Activated naive CD8-positive, alpha-beta T cell treated with anti-CD3 and anti-CD28 coated beads, Interleukin-2, amount 50 U/mL, for 24 hours (primary cell): ENCODE measurements around the gene MICU1.
A peak's percentile ranks its signal among the peaks of the same experiment; 100 is the strongest.

Source experiments
- ATAC-seq: fragments of 150-1000 bp; cut with Tn5 transposase; one replicate; pipeline ENCODE4 v1.10.0; 2021
- DNase-seq: peaks from one replicate; pipeline ENCODE4 v3.0.0; 2021
- H3K27ac Mint-ChIP-seq: one replicate; pipeline ENCODE4 v1.8.0; 2021; ENCODE audit warnings: mild to moderate bottlenecking, mixed read lengths
- H3K27me3 Mint-ChIP-seq: one replicate; pipeline ENCODE4 v1.8.0; 2021; ENCODE audit warnings: mixed read lengths
- H3K36me3 Mint-ChIP-seq: one replicate; pipeline ENCODE4 v1.8.0; 2021; ENCODE audit warnings: low read depth, mixed read lengths
- H3K4me1 Mint-ChIP-seq: one replicate; pipeline ENCODE4 v1.8.0; 2021; ENCODE audit warnings: mixed read lengths
- H3K4me3 Mint-ChIP-seq: one replicate; pipeline ENCODE4 v1.8.0; 2021; ENCODE audit warnings: mild to moderate bottlenecking, moderate library complexity, mixed read lengths
- H3K9me3 Mint-ChIP-seq: one replicate; pipeline ENCODE4 v1.8.0; 2021; ENCODE audit warnings: mixed read lengths

MICU1 gene

GRCh38 chr10:72370201-72370722, 255.6 kb downstream of the MICU1 start:
- H3K27me3 Mint-ChIP-seq: no peaks in the 10 kb centered on the region
- peaks cover 11% of the 10 kb centered on the region for H3K4me1 Mint-ChIP-seq
- ATAC-seq (peak; percentile 86), DNase-seq (no peak)
- H3K9me3 Mint-ChIP-seq: no peaks in the 10 kb centered on the region
- peaks cover 2% of the 10 kb centered on the region for H3K36me3 Mint-ChIP-seq
- H3K27ac Mint-ChIP-seq: peak overlapping the region; percentile 55
- no peak overlapping the region for H3K4me3 Mint-ChIP-seq

GRCh38 chr10:72367301-72367960, 258.4 kb downstream of the MICU1 start:
- H3K27me3 Mint-ChIP-seq: no peaks in the 10 kb centered on the region
- peaks cover 2% of the 10 kb centered on the region for H3K36me3 Mint-ChIP-seq
- H3K4me3 Mint-ChIP-seq: no peak overlapping the region
- H3K9me3 Mint-ChIP-seq: no peaks in the 10 kb centered on the region
- peak overlapping the region; percentile 29 for H3K27ac Mint-ChIP-seq
- ATAC-seq (no peak), DNase-seq (no peak)
- peaks cover 23% of the 10 kb centered on the region for H3K4me1 Mint-ChIP-seq

GRCh38 chr10:72365106-72365895, 260.6 kb downstream of the MICU1 start:
- Mint-ChIP-seq H3K4me3 (no peak overlapping the region), H3K27me3 (no peaks in the 10 kb centered on the region), H3K4me1 (peaks cover 18% of the 10 kb centered on the region), H3K27ac (no peak overlapping the region), H3K36me3 (peaks cover 2% of the 10 kb centered on the region), H3K9me3 (no peaks in the 10 kb centered on the region)
- no peak for ATAC-seq
- no peak for DNase-seq

- Mint-ChIP-seq H3K27ac (peak overlapping the region; percentile 19), H3K27me3 (no peaks in the 10 kb centered on the region), H3K4me1 (peaks cover 13% of the 10 kb centered on the region), H3K9me3 (no peaks in the 10 kb centered on the region), H3K36me3 (peaks cover 2% of the 10 kb centered on the region), H3K4me3 (no peak overlapping the region)
- peak; percentile 85 for DNase-seq
- peak; percentile 97 for ATAC-seq
These were observed 261.6 kb downstream of the MICU1 start for GRCh38 chr10:72364239-72364777.

- Mint-ChIP-seq H3K27me3 (peaks cover 2% of the 10 kb centered on the region), H3K4me3 (no peak overlapping the region), H3K27ac (no peak overlapping the region), H3K36me3 (peaks cover 6% of the 10 kb centered on the region), H3K9me3 (no peaks in the 10 kb centered on the region), H3K4me1 (peaks cover 27% of the 10 kb centered on the region)
- DNase-seq: no peak
- no peak for ATAC-seq
These were observed 268.9 kb downstream of the MICU1 start for GRCh38 chr10:72356987-72357386.

- no peak overlapping the region for H3K27ac Mint-ChIP-seq
- no peak for DNase-seq
- H3K9me3 Mint-ChIP-seq: no peaks in the 10 kb centered on the region
- peaks cover 6% of the 10 kb centered on the region for H3K36me3 Mint-ChIP-seq
- H3K4me1 Mint-ChIP-seq: peaks cover 32% of the 10 kb centered on the region
- no peak overlapping the region for H3K4me3 Mint-ChIP-seq
- peaks cover 2% of the 10 kb centered on the region for H3K27me3 Mint-ChIP-seq
- ATAC-seq: no peak
These were observed 269.8 kb downstream of the MICU1 start for GRCh38 chr10:72356115-72356514.

- H3K36me3 Mint-ChIP-seq: peaks cover 6% of the 10 kb centered on the region
- H3K27ac Mint-ChIP-seq: peak overlapping the region; percentile 97
- ATAC-seq: peak; percentile 5
- peak overlapping the region; percentile 96 for H3K4me3 Mint-ChIP-seq
- H3K27me3 Mint-ChIP-seq: peaks cover 2% of the 10 kb centered on the region
- peaks cover 33% of the 10 kb centered on the region for H3K4me1 Mint-ChIP-seq
- H3K9me3 Mint-ChIP-seq: no peaks in the 10 kb centered on the region
- no peak for DNase-seq
These were observed 270.7 kb downstream of the MICU1 start for GRCh38 chr10:72355214-72355555.

- Mint-ChIP-seq H3K36me3 (peaks cover 10% of the 10 kb centered on the region), H3K4me3 (peak within 1 kb of the TSS; percentile 96), H3K27ac (peak within 1 kb of the TSS; percentile 97), H3K27me3 (peaks cover 2% of the 10 kb centered on the region), H3K9me3 (no peaks in the 10 kb centered on the region), H3K4me1 (peaks cover 35% of the 10 kb centered on the region)
- ATAC-seq (peak; percentile 83), DNase-seq (peak; percentile 89)
These were observed 271.3 kb downstream of the MICU1 start, which contains the start of gene DNAJB12 for GRCh38 chr10:72354356-72355213. Gene DNAJB12, minus strand, starts transcription at chr10:72354919. Its CDS starts 22 bp downstream, at chr10:72354897.

- no peaks in the 10 kb centered on the region for H3K9me3 Mint-ChIP-seq
- H3K4me1 Mint-ChIP-seq: peaks cover 36% of the 10 kb centered on the region
- peak overlapping the region; percentile 96 for H3K4me3 Mint-ChIP-seq
- DNase-seq (no peak), ATAC-seq (no peak)
- peaks cover 2% of the 10 kb centered on the region for H3K27me3 Mint-ChIP-seq
- H3K27ac Mint-ChIP-seq: peak overlapping the region; percentile 97
- H3K36me3 Mint-ChIP-seq: peaks cover 16% of the 10 kb centered on the region
These were observed 271.9 kb downstream of the MICU1 start for GRCh38 chr10:72353965-72354355.

GRCh38 chr10:72353028-72353964, 272.6 kb downstream of the MICU1 start:
- Mint-ChIP-seq H3K4me3 (peak overlapping the region; percentile 96), H3K36me3 (peaks cover 17% of the 10 kb centered on the region), H3K4me1 (peaks cover 36% of the 10 kb centered on the region), H3K27ac (peak overlapping the region; percentile 97), H3K9me3 (no peaks in the 10 kb centered on the region), H3K27me3 (peaks cover 2% of the 10 kb centered on the region)
- no peak for DNase-seq
- no peak for ATAC-seq

GRCh38 chr10:72351479-72351878, 274.4 kb downstream of the MICU1 start:
- H3K9me3 Mint-ChIP-seq: no peaks in the 10 kb centered on the region
- no peak for DNase-seq
- no peak overlapping the region for H3K4me3 Mint-ChIP-seq
- H3K27me3 Mint-ChIP-seq: peaks cover 2% of the 10 kb centered on the region
- no peak for ATAC-seq
- H3K4me1 Mint-ChIP-seq: peaks cover 37% of the 10 kb centered on the region
- peaks cover 17% of the 10 kb centered on the region for H3K36me3 Mint-ChIP-seq
- no peak overlapping the region for H3K27ac Mint-ChIP-seq

- Mint-ChIP-seq H3K4me3 (no peak overlapping the region), H3K36me3 (peaks cover 15% of the 10 kb centered on the region), H3K27ac (no peak overlapping the region), H3K4me1 (peaks cover 39% of the 10 kb centered on the region), H3K9me3 (no peaks in the 10 kb centered on the region), H3K27me3 (peaks cover under 1% of the 10 kb centered on the region)
- no peak for DNase-seq
- no peak for ATAC-seq
These were observed 276.4 kb downstream of the MICU1 start for GRCh38 chr10:72349438-72349837.

GRCh38 chr10:72348282-72348681, 277.6 kb downstream of the MICU1 start:
- no peaks in the 10 kb centered on the region for H3K27me3 Mint-ChIP-seq

More at GRCh38 chr10:72348282-72348681, 277.6 kb downstream of the MICU1 start:
- Mint-ChIP-seq H3K4me1 (peaks cover 37% of the 10 kb centered on the region), H3K9me3 (no peaks in the 10 kb centered on the region), H3K4me3 (no peak overlapping the region), H3K27ac (no peak overlapping the region), H3K36me3 (peaks cover 13% of the 10 kb centered on the region)
- ATAC-seq (no peak), DNase-seq (no peak)
